IPS-20b (cell line): ENCODE data around the gene SMS.

Source experiments
- H3K27ac ChIP-seq: one replicate; pipeline ENCODE4 v1.5.1; 2013; ENCODE audit warnings: low read length
- H3K27me3 ChIP-seq: 2 replicates; pipeline ENCODE4 v1.6.1; 2013; ENCODE audit warnings: mild to moderate bottlenecking, low read length, inconsistent platforms; ENCODE audit not compliant: insufficient read depth
- H3K36me3 ChIP-seq: 2 replicates; pipeline ENCODE4 v1.6.1; 2013; ENCODE audit warnings: low read depth, mild to moderate bottlenecking, inconsistent platforms, low read length, moderate library complexity; ENCODE audit not compliant: insufficient read depth
- H3K4me1 ChIP-seq: 2 replicates; pipeline ENCODE4 v1.6.1; 2013; ENCODE audit warnings: mild to moderate bottlenecking, control low read depth, inconsistent platforms, low read length, moderate library complexity; ENCODE audit not compliant: insufficient read depth
- H3K4me3 ChIP-seq: 2 replicates; pipeline ENCODE4 v1.5.1; 2013; ENCODE audit warnings: mild to moderate bottlenecking, low read length, inconsistent platforms
- H3K9ac ChIP-seq: 2 replicates; pipeline ENCODE4 v1.6.1; 2013; ENCODE audit warnings: low read depth, mild to moderate bottlenecking, inconsistent platforms, low read length, moderate library complexity
- H3K9me3 ChIP-seq: 2 replicates; pipeline ENCODE4 v1.6.1; 2013; ENCODE audit warnings: mild to moderate bottlenecking, low read depth, low read length, inconsistent platforms; ENCODE audit not compliant: insufficient read depth

The SMS gene

DNA sequence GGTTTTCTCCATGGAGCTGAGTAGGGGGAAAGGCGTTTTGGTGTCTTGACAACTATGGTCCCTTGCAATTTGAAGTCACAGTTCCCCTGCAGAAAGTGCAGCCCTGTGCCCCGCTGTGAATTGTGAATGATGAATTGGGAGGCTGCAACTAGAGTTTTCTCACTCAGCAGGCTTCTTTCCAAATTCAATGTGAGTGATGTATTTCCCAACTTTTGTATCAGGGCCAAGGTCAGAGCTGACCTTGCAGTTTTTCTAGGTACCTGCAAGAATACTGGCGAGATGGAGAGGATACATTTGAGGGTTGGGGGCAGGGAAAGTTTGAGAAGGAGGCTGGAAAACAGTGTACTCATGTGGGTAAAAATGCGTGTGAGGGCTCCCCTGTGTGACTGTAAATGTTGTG is 103.4 kb downstream of the SMS start:
- H3K9ac ChIP-seq = 0 out of 2 replicates have a peak overlapping the region, but pooled peaks have one; percentile 6
- no peak overlapping the region for H3K27ac ChIP-seq
- H3K27me3 ChIP-seq = no peaks in the 10 kb centered on the region
- H3K9me3 ChIP-seq = no peaks in the 10 kb centered on the region
- no peaks in the 10 kb centered on the region for H3K36me3 ChIP-seq
- peak overlapping the region; percentile 21; the same call in 1 of the 2 replicates for H3K4me3 ChIP-seq
- peaks cover 9% of the 10 kb centered on the region; the same call in 1 of the 2 replicates for H3K4me1 ChIP-seq
